Activated effector memory CD4-positive, alpha-beta T cell treated with anti-CD3 and anti-CD28 coated beads, Interleukin-2, amount 50 U/mL, for 16 hours (primary cell): ENCODE data around the gene TSPAN15.

Experiments used
- DNase-seq: peaks from one replicate; pipeline ENCODE4 v3.0.0-alpha.2; 2020

TSPAN15 gene

DNA sequence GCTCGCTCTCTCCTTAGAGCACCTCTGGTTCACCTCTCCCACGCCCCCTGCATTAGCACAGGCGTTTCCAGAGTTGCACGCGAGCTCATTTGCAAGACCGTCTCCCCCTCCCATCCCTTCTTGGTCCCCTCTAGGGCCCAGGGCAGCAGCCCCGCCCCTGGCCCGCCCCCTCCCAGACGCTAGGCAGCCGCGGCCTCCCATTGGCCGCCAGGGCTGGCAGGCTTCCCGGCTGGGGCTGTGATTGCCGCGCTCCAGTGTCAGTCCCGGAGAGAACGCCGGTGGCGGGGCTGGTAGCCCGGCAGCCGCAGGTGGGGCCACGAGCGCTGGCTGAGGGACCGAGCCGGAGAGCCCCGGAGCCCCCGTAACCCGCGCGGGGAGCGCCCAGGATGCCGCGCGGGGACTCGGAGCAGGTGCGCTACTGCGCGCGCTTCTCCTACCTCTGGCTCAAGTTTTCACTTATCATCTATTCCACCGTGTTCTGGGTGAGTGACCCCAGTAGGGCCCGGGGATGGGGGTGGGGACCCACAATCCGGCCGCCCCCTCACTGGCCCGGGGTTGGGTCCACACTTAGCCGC lies at the start of gene TSPAN15:
TSPAN15 (plus strand) TSS at position 257 of the 575 bp plus-strand sequence; CDS start at position 387, 130 bp downstream.
- peak; percentile 92 for DNase-seq

DNA sequence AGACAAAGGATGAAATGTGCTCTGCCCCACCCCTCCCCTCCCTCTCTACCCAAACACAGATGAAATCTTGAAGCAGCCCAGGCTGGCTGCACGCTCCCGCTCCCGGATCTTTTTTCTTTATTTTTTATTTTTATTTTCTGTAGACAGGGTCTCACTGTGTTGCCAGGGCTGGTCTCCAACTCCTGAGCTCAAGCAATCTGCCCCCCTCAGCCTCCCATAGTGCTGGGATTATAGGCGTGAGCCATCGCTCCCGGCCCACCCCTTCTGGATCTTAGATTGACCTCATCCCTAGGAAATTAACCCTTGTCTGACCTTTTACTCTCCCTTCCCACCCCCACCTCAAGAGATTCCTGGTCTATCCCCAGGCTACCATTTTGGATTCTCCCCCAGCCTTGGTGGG lies 48.9 kb upstream of the TSPAN15 start:
- DNase-seq, result no peak

DNA sequence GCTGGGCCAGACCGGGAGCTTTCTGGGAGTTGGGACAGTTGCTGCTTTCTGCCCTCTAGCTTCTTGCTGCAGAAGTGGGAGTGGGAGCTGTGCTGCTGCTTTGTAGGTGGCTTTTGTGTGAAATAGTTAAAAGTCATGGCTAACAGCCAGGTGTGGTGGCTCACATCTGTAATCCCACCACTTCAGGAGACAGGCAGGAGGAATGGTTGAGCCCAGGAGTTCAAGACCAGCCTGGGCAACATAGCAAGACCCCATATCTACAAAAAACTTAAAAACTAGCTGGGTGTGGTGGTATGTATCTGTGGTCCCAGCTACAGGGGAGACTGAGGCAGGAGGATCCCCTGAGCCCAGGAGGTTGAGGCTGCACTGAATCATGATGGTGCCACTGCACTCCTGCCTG lies 48.2 kb upstream of the TSPAN15 start:
- DNase-seq, result no peak

DNA sequence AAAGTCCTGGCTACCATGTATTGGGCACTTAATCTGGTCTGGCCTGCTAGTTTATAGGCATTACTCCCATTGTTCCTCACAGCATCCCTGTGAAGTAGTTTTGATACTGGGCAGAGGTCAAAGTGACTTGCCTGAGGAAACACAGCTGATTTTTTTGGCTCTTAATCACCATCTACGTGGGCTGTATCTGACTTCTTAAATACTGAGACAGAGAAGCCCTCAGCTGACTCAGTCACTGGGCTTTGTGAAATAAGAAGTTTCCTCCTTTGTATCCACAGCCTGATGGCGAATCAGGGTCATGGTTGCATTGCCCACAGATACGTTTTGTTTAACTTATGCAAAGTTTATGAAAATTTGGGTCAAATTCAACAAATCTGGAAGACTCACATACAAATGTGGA lies 47.7 kb upstream of the TSPAN15 start:
- DNase-seq, result no peak

DNA sequence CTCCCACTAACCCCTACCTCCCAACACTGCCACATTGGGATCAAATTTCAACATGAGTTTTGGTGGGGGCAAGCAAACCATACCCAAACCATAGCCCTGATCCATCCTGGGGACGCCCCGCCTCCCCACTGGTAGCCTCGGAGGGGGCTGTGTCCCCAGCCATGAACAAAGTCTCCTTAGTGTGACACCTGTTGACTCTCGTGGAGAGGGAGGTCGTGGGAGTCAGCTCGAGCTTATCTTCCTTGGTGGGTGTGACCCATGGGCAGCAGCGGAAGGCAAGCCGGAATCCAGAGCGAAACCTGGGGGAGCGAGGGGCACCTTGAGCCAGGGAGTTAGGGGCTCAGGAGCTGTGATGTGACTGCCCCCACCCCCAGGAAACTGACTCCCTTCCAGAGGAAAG lies 46.5 kb upstream of the TSPAN15 start:
- DNase-seq, result no peak

DNA sequence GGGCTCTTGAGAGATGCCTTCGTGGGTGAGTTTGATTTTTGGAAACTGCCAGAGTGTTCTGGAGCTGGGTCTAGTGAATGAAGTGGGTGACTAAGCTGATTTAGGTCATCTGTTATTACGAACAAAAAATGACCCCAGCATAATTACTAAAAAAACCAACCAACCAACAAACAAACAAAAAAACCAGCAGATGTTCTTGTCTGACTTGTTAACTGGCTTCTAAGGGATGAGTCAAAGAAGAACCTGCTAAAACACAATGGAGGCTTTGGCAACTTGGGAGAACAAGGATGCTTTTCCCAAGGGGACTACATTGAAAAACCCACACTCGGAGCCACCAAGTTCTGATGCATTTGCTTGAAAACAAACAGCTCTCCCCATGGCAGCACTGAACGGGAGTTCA lies 46.0 kb upstream of the TSPAN15 start:
- DNase-seq, result no peak

DNA sequence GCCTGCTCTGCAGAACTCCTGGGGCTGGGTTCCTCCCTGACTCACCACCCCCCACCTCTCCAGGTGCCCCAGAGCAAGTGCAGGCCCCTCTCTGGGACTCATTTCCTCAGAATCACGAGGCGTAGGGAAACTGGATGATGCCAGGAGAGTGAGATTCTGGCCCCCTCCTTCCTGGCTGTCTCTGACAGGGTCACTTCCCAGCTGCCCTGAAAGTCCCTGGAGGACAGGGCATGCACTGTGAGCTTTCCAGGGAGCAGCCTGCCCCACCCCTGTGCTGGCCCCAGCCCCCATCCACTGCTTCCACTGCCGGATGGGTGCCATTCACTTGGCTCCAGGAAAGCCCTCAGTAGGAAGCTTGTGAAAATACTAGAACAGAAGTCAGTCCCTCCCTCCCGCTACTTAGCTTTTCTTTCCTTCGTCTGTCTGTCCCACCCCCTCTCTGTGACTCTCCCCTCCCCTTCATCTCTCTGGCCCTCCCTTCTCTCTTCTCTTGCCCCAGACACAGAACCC lies 44.9 kb upstream of the TSPAN15 start:
- DNase-seq, result no peak

DNA sequence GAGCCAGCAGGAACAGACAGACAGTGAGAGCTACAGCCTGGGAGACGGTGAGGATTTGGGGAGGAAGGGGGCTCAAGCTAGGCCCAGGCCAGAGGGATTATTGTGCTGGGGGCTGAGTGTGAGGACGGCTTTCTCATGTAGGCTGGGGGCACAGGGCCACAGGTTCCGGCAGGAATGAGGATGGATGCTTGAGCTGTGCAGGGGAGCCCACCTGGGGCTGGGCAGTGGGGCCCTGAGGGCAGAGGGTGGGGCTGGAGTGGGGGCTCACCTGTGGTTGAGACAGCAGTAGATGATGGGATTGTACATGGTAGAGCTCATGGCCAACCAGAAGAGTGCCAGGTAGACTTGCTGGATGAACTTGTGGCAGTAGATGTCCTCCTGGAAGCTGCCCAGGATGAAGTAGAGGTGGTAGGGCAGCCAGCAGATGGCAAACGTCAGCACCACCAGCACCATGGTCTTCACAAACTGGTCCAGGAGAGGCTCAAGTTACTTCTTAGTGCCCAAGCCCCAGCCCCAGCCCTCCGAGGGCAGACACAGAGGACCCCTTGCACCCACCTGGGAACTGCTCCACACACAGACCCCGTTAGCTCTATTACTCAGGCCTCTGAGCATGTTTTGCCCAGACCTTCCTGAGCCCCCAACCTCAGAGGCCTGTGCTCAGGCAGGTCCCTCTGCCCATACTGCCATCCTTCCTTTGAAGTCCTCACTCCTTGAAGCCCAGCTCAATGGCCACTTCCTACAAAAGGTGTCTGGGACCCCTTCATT lies 44.3 kb upstream of the TSPAN15 start:
- DNase-seq, result no peak

DNA sequence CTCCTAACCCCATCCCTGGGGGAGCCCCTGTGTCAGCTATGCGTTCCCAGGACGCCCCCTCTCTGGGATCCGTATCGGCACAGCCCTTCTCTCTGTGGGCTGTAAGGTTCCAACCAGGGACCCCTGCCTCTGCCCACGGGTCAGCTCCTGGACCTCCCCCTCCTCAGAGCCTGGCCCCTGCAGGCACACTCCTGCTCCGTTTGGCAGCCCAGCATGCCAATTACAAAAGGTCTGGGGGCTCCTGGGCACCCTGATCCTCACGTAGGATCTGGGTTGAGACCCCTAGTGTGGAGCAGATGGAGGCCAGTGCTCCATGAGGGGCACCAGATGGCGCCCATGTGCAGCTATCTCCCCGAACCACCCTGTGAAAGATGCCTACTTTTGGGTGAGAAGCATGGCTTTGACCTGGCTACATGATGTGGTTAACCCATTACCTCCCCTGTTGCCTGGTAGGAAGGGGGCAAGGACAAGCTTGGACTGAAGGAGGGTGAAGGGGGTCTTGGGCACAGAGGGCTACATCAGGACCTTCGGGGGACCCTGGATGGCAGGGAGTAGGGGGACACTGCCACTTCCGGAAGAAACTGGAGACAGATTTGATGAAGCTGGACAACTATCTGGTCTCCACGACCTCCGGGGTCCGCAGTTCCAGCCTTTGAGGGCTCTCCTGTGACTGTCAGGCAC lies 43.5 kb upstream of the TSPAN15 start:
- no peak for DNase-seq

DNA sequence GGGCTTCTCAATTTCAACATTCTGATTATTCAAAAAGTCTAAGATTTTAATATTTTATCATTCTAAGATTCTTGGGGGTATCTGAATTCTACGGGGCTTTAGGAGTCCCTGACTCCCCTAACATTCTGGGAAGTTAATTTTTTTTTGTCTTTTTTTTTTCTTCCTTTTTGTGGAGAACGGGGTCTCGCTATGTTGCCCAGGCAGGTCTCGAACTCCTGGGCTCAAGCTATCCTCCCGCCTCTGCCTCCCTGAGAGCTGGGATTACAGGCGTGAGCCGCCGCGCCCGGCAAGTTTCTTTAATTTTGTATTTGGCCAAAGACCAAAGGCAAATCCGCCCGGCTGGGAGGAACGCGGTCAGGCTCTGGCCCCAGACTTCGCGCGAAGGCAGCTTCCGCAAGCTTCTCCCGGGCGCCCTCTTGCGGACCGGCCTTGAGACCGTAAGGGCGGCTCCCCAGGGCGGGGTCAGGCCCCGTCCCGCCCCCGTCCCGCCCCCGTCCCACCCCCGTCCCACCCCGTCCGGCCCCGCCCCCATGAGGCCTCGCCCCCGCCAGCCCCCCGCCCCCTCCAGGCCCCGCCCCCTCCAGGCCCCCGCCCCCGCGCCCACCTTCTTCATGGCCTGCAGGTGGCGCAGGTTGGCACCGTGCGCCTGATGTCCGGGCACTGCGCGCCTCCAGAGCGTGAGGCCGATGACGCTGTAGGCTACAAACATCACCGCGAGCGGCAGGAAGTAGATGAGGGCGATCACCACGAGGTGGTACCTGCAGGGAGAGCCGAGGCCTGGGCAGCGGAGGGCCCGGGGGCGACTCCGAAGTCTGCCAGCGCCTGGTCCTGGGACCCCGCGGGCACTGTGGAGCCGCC lies 42.7 kb upstream of the TSPAN15 start:
- peak; percentile 96 for DNase-seq

DNA sequence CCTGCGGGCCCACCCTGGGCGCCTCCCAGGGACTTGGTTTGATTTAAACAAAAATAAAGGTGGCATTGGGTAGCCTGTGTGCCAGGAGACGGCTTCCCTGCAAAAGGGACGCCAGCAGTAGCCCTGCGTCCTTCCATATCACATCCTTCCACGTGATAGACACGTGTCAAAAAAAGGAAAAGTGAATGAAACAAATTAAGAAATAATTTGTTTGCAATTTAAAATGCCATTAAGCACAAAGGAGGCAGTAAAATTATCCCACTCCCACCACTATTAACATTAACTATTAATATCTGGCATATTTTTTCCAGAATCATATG lies 42.1 kb upstream of the TSPAN15 start:
- DNase-seq, result no peak

DNA sequence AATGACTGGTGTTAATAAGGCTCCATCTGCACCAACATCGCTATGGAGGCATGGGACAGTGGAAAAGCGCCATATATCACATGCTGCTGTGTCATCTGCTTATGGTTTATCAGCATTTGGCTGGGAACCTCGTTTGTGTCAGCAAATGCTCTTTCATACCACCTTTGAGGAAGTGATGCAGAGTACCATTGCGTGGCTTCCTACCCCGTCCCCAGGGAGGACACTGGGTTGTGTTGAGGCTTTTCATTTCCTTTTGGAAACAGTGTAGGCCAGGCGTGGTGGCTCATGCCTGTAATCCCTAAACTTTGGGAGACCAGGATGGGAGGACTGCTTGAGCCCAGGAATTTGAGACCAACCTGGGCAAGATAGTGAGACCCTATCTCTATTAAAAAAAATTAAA lies 41.3 kb upstream of the TSPAN15 start:
- no peak for DNase-seq

DNA sequence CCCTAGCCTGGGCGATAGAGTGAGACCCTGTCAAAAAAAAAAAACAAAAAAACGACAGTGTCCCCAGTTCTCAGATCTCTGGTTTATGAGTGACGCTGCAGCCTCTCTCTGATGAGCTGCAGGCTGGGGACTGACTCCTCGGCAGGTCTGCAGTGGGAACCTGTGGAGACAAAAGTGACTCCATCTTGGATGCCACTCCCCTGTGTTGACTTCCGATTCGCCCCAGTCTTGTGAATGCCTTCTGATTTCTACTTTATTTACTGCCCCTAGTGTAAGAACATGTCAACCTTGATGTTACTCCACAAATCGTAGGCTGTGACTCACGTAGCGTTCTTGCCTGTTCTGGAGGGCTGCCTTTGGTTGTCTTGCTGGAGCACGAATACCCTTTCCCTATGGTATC lies 40.8 kb upstream of the TSPAN15 start:
- no peak for DNase-seq

DNA sequence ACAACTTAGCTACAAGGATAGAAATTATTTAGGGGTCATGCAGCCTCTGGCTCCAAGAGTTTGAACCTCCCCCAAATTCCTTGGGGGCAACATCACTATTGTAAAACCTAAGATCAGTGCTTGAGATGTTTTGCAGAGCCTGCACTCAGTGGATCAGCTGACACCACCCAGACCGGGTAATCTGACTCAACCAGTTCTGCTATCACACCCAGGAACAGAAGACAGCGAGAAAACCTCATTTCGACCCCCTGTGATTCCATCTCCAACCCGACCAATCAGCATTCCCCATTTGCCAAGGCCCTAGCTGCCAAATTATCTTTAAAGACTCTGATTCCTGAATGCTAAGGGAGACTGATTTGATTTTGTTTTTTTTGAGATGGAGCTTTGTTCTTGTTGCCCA lies 39.8 kb upstream of the TSPAN15 start:
- no peak for DNase-seq

DNA sequence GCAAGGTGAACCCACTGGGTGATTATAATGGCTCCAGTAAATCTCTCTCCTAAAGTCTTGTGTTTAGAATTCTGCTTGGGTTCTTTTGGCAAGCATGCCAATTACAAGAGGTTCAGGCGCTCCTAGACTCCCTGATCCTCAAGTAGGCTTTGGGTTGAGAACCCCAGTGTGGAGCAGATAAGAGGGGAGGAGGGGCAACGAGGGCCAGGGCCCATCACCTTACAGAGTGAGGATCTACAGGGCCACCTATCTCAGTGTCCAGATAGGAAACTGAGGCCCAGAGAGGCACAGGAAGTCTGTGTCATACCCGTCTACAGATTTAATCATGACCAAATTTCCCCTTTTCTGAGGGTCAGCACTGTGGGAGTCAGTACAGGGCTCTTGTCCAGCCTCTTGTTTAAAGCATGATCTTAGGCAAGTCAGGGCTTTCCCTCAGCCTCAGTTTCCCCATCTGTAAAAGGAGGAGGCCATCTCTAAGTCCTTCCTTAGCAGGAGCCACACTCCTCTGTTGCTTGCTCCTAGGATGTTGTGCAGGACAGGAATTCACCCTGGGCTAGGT lies 39.0 kb upstream of the TSPAN15 start:
- DNase-seq, result no peak

DNA sequence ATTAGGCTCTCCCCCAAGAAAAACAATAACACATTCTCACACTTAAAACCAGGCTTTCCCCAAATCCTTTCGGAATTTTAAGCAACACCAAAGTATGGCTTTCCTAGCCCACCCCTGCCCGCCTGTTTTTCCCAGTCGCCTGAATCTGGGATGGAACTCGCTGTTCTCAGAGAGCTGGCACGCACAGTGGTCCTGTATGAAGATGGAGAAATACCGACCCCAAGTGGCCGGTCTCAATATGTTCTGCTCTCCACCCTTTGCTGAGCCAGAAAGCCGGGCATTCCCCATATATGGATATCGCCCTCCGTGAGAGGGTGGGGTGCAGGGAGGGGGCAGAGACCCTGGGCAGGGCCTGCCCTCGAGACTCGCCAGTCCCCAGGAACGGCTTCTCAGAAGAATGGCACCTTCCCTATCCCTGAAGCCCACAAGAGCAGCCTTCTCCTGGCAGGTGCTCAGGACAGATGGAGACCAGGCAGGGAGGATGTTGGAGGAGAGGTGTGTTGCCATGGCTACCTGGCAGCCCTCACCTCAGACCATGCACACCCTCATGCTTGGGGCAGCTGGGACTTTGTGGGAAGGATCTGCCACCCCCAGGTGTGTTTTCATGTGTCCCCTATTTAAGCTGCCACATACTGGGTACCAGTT lies 37.9 kb upstream of the TSPAN15 start:
- no peak for DNase-seq

DNA sequence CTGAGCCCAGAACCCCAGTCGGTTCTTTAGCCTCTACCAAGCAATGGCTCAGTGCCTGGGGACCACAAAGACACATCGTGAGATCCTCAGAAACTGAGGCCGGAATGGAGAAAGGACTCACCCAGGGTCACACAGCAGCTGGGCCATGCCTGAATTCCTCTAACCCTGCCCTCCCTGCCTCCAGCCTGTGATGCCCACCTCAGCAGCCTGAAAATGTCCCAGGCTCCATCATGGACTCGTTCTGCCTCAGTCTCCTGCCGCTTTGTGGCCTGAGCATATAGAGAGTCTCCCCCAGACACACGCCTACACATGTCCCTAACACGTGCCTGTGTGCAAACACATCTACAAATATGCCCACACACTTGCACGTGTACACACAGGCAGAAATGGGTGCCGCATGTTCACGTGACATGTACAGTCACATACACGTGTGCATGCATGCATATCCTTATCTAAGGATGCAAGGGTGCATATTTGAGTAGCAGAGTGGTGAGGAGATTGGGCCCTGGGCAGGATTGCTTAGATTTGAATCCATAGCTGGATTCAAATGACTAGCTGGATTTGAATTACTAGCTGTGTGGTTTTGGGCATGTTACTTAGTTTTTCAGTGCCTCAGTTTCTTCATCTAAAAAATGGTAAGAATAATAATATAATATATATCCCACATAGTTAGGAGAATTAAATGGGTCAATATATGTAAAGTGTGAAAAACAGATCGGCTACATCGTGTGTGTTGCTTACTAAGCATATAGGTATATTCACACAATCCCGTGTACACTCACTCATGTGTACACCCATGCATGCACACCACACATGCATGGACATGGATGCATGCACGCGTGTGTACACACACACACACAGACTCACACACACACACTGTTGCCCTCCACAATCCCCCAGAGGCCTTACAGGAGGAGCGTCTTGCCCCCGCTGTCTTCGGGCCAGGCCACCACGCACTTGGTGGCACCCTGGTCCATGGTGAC lies 36.9 kb upstream of the TSPAN15 start:
- no peak for DNase-seq

DNA sequence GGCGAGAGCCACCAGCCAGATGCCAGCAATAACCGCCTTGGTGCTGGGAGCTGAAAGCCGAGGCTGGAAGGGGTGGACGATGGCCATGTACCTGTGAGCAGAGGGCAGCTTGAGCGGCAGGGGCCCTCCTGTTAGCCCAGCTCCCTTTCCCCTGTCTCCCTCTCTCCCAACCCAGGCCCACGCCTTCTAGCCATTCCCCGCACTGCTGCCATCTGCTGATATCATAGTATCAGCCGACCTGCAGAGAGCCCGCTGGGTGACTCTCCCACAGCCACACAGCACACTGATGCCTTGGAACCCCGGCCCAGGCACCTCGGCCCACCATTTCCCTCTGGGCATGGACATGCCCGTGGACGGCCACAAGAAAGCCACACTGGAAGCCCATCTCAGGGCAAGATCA lies 36.2 kb upstream of the TSPAN15 start:
- DNase-seq, result no peak

DNA sequence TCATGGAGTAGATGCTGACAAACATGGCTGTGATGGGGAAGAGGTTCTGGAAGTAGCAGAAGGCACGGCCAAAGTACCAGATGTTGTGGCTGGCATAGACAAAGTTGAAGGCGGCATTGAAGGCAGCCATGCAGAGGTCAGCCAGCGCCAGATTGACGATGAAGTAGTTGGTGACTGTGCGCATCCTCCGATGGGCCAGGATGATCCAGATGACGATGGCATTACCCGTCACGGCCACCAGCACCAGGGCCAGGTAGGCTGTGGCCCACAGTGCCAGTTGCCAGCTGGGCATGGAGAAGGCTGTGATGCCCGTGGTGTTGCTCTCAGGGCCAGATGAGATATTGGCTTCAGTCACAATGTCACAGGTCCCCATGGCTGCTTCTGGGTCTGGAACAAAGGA lies 35.3 kb upstream of the TSPAN15 start:
- DNase-seq, result no peak

DNA sequence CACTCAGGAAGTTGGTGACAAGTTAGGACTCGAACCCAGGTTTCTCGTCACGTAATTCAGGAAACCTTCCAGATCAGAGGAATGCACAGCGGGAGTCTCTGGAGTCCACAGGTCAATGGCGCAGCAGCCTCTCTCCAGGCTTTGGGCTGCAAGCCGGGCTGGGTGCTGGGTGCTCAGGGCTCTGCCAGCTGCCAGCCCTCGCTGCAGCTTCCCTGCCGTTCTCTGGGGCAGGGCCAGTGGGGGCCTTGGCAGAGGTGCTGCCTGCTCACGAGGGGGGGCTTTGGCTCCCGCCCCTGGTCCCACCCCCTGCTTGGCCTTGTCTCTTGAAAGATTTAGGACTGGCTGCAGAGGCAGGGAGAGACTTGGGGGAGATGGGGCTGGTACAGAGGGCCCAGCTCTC lies 34.6 kb upstream of the TSPAN15 start, which contains the start of gene TACR2:
TACR2 (minus strand) TSS at position 224 of the 400 bp plus-strand sequence. CDS start 595 bp downstream, outside the sequence.
- DNase-seq, result no peak

DNA sequence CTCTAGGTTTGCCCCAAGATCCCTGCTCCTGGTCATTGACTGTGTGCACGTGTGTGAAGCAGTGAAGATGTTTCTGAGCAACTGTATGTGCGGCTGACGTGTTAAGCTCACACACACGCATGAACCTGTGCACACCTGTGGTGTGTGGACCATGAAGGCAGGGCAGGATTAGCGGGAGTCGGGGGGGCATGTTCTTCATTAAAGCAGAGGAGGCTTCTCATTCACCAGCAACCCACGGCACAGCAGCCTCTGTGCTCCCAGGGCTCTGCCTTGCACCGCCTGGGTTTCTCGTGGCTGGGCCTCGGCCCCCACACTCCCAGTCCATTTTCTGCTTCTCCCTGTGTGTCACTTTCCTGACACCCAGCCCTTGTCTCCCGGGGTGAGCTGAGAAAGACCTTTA lies 33.7 kb upstream of the TSPAN15 start:
- no peak for DNase-seq
